ENCODE measurements around the gene SH3PXD2B. TPM values are rescaled to one million over a fixed set of nuclear protein-coding genes. Genes with fewer than 3 reads are reported as not detected.

The SH3PXD2B gene
- total RNA-seq, 4 donors from 2014 or later = 27.8 to 52.6 (median 44.4) TPM

GRCh38 chr5:172435362-172436077, 18.8 kb downstream of the SH3PXD2B start:
- Histone ChIP-seq H3K4me3 (no peak overlapping the region), H3K36me3 (no peaks in the 10 kb centered on the region), H3K4me1 (peaks cover 0 to 95% (median 58%) of the 10 kb centered on the region in 4 donors), H3K27ac (peak overlapping the region; percentile 77 to 97 (median 85)), H3K27me3 (no peaks in the 10 kb centered on the region), H3K9me3 (no peaks in the 10 kb centered on the region)
- WGBS, 2 donors = 75 to 81% methylated on average over 8 of the region's 8 CpGs
- TF ChIP-seq CTCF (IDR thresholded peaks at IDR 0.05) (no peak), POLR2A (IDR thresholded peaks at IDR 0.05) (no peak), EP300 (IDR thresholded peaks at IDR 0.05) (no peak)
- no peak for DNase-seq (ENCODE audit: low spot score in 2 of 2)

- Histone ChIP-seq H3K27ac (peak overlapping the region; percentile 14 to 97 (median 72)), H3K36me3 (no peaks in the 10 kb centered on the region), H3K4me3 (no peak overlapping the region), H3K27me3 (no peaks in the 10 kb centered on the region), H3K9me3 (no peaks in the 10 kb centered on the region), H3K4me1 (peaks cover 0 to 97% (median 68%) of the 10 kb centered on the region in 4 donors)
- WGBS, 2 donors = 27 to 48% methylated on average over 7 of the region's 7 CpGs
- DNase-seq (ENCODE audit: low spot score in 2 of 2) = no peak
- TF ChIP-seq EP300 (IDR thresholded peaks at IDR 0.05) (no peak), CTCF (IDR thresholded peaks at IDR 0.05) (no peak), POLR2A (IDR thresholded peaks at IDR 0.05) (no peak)
Measured at GRCh38 chr5:172434251-172434650, 20.1 kb downstream of the SH3PXD2B start.

- Histone ChIP-seq H3K36me3 (no peaks in the 10 kb centered on the region), H3K4me1 (peaks cover 0 to 98% (median 70%) of the 10 kb centered on the region in 4 donors), H3K9me3 (no peaks in the 10 kb centered on the region), H3K27me3 (no peaks in the 10 kb centered on the region), H3K4me3 (no peak overlapping the region), H3K27ac (peak overlapping the region in 3 of 4 donors; percentile 48 to 97 (median 93))
- DNase-seq (ENCODE audit: low spot score in 2 of 2) = no peak
- TF ChIP-seq CTCF (IDR thresholded peaks at IDR 0.05) (no peak), POLR2A (IDR thresholded peaks at IDR 0.05) (no peak), EP300 (IDR thresholded peaks at IDR 0.05) (no peak)
- WGBS, 2 donors = 54 to 61% methylated on average over 7 of the region's 7 CpGs
Measured at GRCh38 chr5:172433513-172433912, 20.8 kb downstream of the SH3PXD2B start.

- DNase-seq (ENCODE audit: low spot score in 2 of 2) = no peak
- Histone ChIP-seq H3K4me3 (no peak overlapping the region), H3K4me1 (peaks cover 0 to 98% (median 70%) of the 10 kb centered on the region in 4 donors), H3K9me3 (no peaks in the 10 kb centered on the region), H3K27me3 (no peaks in the 10 kb centered on the region), H3K36me3 (no peaks in the 10 kb centered on the region), H3K27ac (peak overlapping the region in 3 of 4 donors; percentile 48 to 97 (median 93))
- WGBS, 2 donors = 81 to 82% methylated on average over 3 of the region's 3 CpGs
- TF ChIP-seq CTCF (IDR thresholded peaks at IDR 0.05) = no peak
- TF ChIP-seq EP300 (IDR thresholded peaks at IDR 0.05) = no peak
- TF ChIP-seq POLR2A (IDR thresholded peaks at IDR 0.05) = no peak
Measured at GRCh38 chr5:172433071-172433470, 21.3 kb downstream of the SH3PXD2B start.

GRCh38 chr5:172430354-172430753, 24.0 kb downstream of the SH3PXD2B start:
- Histone ChIP-seq H3K9me3 (no peaks in the 10 kb centered on the region), H3K36me3 (no peaks in the 10 kb centered on the region), H3K27ac (peak overlapping the region; percentile 69 to 97 (median 84)), H3K4me1 (peaks cover 5 to 98% (median 68%) of the 10 kb centered on the region in 4 donors), H3K27me3 (no peaks in the 10 kb centered on the region), H3K4me3 (no peak overlapping the region)
- DNase-seq (ENCODE audit: low spot score in 2 of 2) = no peak
- TF ChIP-seq POLR2A (IDR thresholded peaks at IDR 0.05) = no peak
- no peak for TF ChIP-seq EP300 (IDR thresholded peaks at IDR 0.05)
- no peak for TF ChIP-seq CTCF (IDR thresholded peaks at IDR 0.05)
- WGBS, 2 donors = 83 to 96% methylated on average over 2 of the region's 2 CpGs

Data from tibial nerve (tissue), 4 donors.